Measurements from ENCODE around the gene PARM1. TPM values are rescaled to one million over a fixed set of nuclear protein-coding genes. Genes with fewer than 3 reads are reported as not detected.

The PARM1 gene
- polyA plus RNA-seq, 1 of the 3 experiments (the other 2 are of a cell fraction) = not detected

DNA sequence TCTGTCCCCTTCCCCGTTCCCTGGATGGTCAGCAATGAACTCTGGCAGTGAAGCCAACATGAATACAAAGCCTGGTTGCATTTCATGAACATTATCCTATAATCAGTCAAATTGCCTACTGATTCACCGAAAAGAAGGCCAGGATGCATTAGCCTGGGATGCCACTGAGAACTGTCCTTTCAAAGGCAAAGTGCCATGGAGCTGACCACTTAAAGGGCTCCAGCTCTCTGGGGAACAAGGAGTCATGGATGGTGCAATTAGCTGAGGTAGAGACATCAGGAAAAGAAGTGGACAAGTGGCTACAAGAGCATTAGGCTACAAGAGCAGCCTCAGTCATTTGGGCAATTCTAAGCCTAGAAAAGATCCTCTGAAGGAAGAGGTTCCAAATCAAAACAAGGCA is 69.0 kb downstream of the PARM1 start:
- Histone ChIP-seq H3K4me2 (no peak overlapping the region), H3F3A (replicated peaks; ENCODE audit: insufficient read depth) (no peaks in the 10 kb centered on the region), H2AFZ (ENCODE audit: low read depth) (no peak overlapping the region), H4K20me1 (ENCODE audit: insufficient read depth) (no peaks in the 10 kb centered on the region), H3K9me2 (no peaks in the 10 kb centered on the region), H3K4me1 (ENCODE audit: control insufficient read depth in 1 of 2, insufficient read depth in 2 of 2, low read depth in 1 of 2, low read length in 1 of 2) (no peaks in the 10 kb centered on the region), H3K27ac (ENCODE audit: low read depth in 2 of 2, low read length in 1 of 2) (no peak overlapping the region), H3K4me3 (ENCODE audit: low read depth in 2 of 2, low read length in 1 of 2) (no peak overlapping the region), H3K79me2 (ENCODE audit: insufficient read depth) (no peaks in the 10 kb centered on the region), H3K9ac (no peak overlapping the region), H3K27me3 (ENCODE audit: insufficient read depth) (no peaks in the 10 kb centered on the region), H3K9me3 (no peaks in the 10 kb centered on the region), H3K36me3 (replicated peaks in 1 of 2; ENCODE audit: control insufficient read depth in 1 of 2, insufficient read depth in 2 of 2, low read length in 1 of 2) (no peaks in the 10 kb centered on the region)
- ChIA-PET CTCF (no interaction called here), POLR2A (no interaction called here)
- no peak for DNase-seq
- TF ChIP-seq RCOR1 (IDR thresholded peaks at IDR 0.05; ENCODE audit: low read length) (no peak), CHD2 (IDR thresholded peaks at IDR 0.05; ENCODE audit: low read length, partially characterized antibody) (no peak), IRF3 (IDR thresholded peaks at IDR 0.05; ENCODE audit: low read depth, low read length) (no peak), MXI1 (IDR thresholded peaks at IDR 0.05; ENCODE audit: low read depth, low read length) (no peak), GABPA (IDR thresholded peaks at IDR 0.05; ENCODE audit: low read depth) (no peak), SMC3 (IDR thresholded peaks at IDR 0.05; ENCODE audit: low read depth, low read length) (no peak), EP300 (IDR thresholded peaks at IDR 0.05; ENCODE audit: borderline replicate concordance in 1 of 2, low read depth in 1 of 2, low read length in 1 of 2) (no peak), NFIC (IDR thresholded peaks at IDR 0.05; ENCODE audit: borderline replicate concordance) (no peak), TCF12 (IDR thresholded peaks at IDR 0.05) (no peak), YY1 (IDR thresholded peaks at IDR 0.05; ENCODE audit: low read depth) (no peak), MAX (IDR thresholded peaks at IDR 0.05; ENCODE audit: low read depth) (no peak), PBX3 (IDR thresholded peaks at IDR 0.05) (no peak), TAF1 (IDR thresholded peaks at IDR 0.05; ENCODE audit: borderline replicate concordance, low read depth, low read length) (no peak), EZH2phosphoT487 (IDR thresholded peaks at IDR 0.05; ENCODE audit: borderline replicate concordance, low read depth) (no peak), ELF1 (IDR thresholded peaks at IDR 0.05) (no peak), RXRA (IDR thresholded peaks at IDR 0.05; ENCODE audit: borderline replicate concordance, low read depth) (no peak), GATA2 (CRISPR knock-in tag; IDR thresholded peaks at IDR 0.05) (no peak)
- TF ChIP-seq, protein P1, sequence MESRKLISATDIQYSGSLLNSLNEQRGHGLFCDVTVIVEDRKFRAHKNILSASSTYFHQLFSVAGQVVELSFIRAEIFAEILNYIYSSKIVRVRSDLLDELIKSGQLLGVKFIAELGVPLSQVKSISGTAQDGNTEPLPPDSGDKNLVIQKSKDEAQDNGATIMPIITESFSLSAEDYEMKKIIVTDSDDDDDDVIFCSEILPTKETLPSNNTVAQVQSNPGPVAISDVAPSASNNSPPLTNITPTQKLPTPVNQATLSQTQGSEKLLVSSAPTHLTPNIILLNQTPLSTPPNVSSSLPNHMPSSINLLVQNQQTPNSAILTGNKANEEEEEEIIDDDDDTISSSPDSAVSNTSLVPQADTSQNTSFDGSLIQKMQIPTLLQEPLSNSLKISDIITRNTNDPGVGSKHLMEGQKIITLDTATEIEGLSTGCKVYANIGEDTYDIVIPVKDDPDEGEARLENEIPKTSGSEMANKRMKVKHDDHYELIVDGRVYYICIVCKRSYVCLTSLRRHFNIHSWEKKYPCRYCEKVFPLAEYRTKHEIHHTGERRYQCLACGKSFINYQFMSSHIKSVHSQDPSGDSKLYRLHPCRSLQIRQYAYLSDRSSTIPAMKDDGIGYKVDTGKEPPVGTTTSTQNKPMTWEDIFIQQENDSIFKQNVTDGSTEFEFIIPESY (IDR thresholded peaks at IDR 0.05; ENCODE audit: borderline replicate concordance, low read depth) = no peak
- TF ChIP-seq, protein P2, sequence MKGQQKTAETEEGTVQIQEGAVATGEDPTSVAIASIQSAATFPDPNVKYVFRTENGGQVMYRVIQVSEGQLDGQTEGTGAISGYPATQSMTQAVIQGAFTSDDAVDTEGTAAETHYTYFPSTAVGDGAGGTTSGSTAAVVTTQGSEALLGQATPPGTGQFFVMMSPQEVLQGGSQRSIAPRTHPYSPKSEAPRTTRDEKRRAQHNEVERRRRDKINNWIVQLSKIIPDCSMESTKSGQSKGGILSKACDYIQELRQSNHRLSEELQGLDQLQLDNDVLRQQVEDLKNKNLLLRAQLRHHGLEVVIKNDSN (IDR thresholded peaks at IDR 0.05; ENCODE audit: borderline replicate concordance, low read depth) = no peak
- TF ChIP-seq, protein P3, sequence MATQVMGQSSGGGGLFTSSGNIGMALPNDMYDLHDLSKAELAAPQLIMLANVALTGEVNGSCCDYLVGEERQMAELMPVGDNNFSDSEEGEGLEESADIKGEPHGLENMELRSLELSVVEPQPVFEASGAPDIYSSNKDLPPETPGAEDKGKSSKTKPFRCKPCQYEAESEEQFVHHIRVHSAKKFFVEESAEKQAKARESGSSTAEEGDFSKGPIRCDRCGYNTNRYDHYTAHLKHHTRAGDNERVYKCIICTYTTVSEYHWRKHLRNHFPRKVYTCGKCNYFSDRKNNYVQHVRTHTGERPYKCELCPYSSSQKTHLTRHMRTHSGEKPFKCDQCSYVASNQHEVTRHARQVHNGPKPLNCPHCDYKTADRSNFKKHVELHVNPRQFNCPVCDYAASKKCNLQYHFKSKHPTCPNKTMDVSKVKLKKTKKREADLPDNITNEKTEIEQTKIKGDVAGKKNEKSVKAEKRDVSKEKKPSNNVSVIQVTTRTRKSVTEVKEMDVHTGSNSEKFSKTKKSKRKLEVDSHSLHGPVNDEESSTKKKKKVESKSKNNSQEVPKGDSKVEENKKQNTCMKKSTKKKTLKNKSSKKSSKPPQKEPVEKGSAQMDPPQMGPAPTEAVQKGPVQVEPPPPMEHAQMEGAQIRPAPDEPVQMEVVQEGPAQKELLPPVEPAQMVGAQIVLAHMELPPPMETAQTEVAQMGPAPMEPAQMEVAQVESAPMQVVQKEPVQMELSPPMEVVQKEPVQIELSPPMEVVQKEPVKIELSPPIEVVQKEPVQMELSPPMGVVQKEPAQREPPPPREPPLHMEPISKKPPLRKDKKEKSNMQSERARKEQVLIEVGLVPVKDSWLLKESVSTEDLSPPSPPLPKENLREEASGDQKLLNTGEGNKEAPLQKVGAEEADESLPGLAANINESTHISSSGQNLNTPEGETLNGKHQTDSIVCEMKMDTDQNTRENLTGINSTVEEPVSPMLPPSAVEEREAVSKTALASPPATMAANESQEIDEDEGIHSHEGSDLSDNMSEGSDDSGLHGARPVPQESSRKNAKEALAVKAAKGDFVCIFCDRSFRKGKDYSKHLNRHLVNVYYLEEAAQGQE (IDR thresholded peaks at IDR 0.05; ENCODE audit: low read depth, low read length) = no peak
- WGBS (ENCODE audit: low lambda C conversion rate) = 6% methylated on average over 2 of the region's 2 CpGs
